Smooth muscle cell (in vitro differentiated cells): ENCODE data around the gene CYGB. TPM values are rescaled to one million over a fixed set of nuclear protein-coding genes. Genes with fewer than 3 reads are reported as not detected.

Experiments used
- DNase-seq: peaks from one replicate; lab custom pipeline; 2025; ENCODE audit not compliant: unreplicated experiment; lab: John Stamatoyannopoulos, UW
- H2AFZ ChIP-seq: fragments of 200-600 bp; sonication (generic); 2 replicates; pipeline ENCODE4 v1.6.0; 2016; ENCODE audit warnings: antibody characterized with exemption, low read depth, mild to moderate bottlenecking
- H3F3A ChIP-seq: fragments of 200-600 bp; sonication (generic); 2 replicates; pipeline ENCODE4 v1.6.0; 2017; ENCODE audit warnings: antibody characterized with exemption, low read depth
- H3K27ac ChIP-seq: fragments of 200-600 bp; sonication (generic); 2 replicates; pipeline ENCODE4 v1.5.1; 2016; ENCODE audit warnings: low read depth, mild to moderate bottlenecking
- H3K27me3 ChIP-seq: fragments of 200-600 bp; sonication (generic); 2 replicates; pipeline ENCODE4 v1.6.1; 2016; ENCODE audit warnings: low read depth, mild to moderate bottlenecking
- H3K36me3 ChIP-seq: fragments of 200-600 bp; sonication (generic); 2 replicates; pipeline ENCODE4 v1.5.1; 2016; ENCODE audit warnings: low read depth
- H3K4me1 ChIP-seq: fragments of 200-600 bp; sonication (generic); 2 replicates; pipeline ENCODE4 v1.5.1; 2016; ENCODE audit warnings: low read depth
- H3K4me2 ChIP-seq: fragments of 200-600 bp; sonication (generic); 2 replicates; pipeline ENCODE4 v1.6.0; 2016; ENCODE audit warnings: mild to moderate bottlenecking
- H3K4me3 ChIP-seq: fragments of 200-600 bp; sonication (generic); 2 replicates; pipeline ENCODE4 v1.5.1; 2016; ENCODE audit warnings: mild to moderate bottlenecking
- H3K79me2 ChIP-seq: fragments of 200-600 bp; sonication (generic); 2 replicates; pipeline ENCODE4 v1.6.0; 2016; ENCODE audit warnings: low read depth, mild to moderate bottlenecking
- H3K9ac ChIP-seq: fragments of 200-600 bp; sonication (generic); 2 replicates; pipeline ENCODE4 v1.6.0; 2016; ENCODE audit warnings: low read depth
- H3K9me3 ChIP-seq: fragments of 200-600 bp; sonication (generic); replicated peaks from 2 replicates; pipeline ENCODE4 v1.5.1; 2016; ENCODE audit warnings: low read depth
- H4K20me1 ChIP-seq: fragments of 200-600 bp; sonication (generic); 2 replicates; pipeline ENCODE4 v1.6.0; 2016; ENCODE audit warnings: low read depth
- WGBS: methylation state at CpG from one replicate; pipeline ENCODE4 v1.1.7; 2016; ENCODE audit warnings: low lambda C conversion rate; 5-methylcytosine and 5-hydroxymethylcytosine counted together
- polyA plus RNA-seq: library from polyadenylated mRNA; unstranded; fragments of >200 nt; fragmentation: Nextera tagmentation; extraction: Ambion mirVana; gene quantifications from 2 replicates; pipeline ENCODE4 v1.2.1, GENCODE V29; 2016
- total RNA-seq: library from RNA; depleted of rRNA; stranded (reverse); fragments of >200 nt; gene quantifications from 2 replicates; pipeline ENCODE4 v1.2.3, GENCODE V29; 2014
- TF ChIP-seq, protein P1 (sequence below): fragments of 200-600 bp; sonication (generic); IDR thresholded peaks from 2 replicates; pipeline ENCODE4 v1.5.1; 2017; ENCODE audit warnings: borderline replicate concordance, mild to moderate bottlenecking, antibody characterized with exemption; ENCODE audit not compliant: insufficient read depth, poor library complexity, severe bottlenecking

CYGB gene
- total and polyA plus RNA-seq, 2 experiments from 2014 or later = 13.9 to 22.2 TPM

DNA sequence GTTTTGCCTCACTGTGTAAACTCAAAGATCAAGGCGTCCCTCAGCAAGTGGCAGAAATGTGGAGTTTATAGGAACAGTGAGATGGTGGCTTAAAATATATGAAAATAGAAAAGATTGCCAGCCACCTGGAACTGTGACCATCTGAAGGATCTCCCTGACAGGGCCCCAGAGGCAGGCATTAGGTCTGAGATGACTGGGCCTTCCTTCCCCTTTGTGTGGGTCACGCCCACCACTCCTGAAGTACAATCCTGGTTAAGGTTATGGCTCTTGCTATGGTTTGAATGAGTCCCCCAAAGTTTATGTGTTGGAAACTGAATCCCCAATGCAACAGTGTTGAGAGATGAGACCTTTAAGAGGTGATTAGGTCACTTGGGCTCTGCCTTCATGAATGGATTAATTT is 41.8 kb upstream of the CYGB start:
- H3K36me3 ChIP-seq = no peaks in the 10 kb centered on the region
- H3K27ac ChIP-seq = no peak overlapping the region
- H2AFZ ChIP-seq = no peak overlapping the region
- H3K27me3 ChIP-seq = peaks cover 17% of the 10 kb centered on the region
- H3K4me1 ChIP-seq = no peaks in the 10 kb centered on the region
- no peaks in the 10 kb centered on the region for H4K20me1 ChIP-seq
- TF ChIP-seq, protein P1, sequence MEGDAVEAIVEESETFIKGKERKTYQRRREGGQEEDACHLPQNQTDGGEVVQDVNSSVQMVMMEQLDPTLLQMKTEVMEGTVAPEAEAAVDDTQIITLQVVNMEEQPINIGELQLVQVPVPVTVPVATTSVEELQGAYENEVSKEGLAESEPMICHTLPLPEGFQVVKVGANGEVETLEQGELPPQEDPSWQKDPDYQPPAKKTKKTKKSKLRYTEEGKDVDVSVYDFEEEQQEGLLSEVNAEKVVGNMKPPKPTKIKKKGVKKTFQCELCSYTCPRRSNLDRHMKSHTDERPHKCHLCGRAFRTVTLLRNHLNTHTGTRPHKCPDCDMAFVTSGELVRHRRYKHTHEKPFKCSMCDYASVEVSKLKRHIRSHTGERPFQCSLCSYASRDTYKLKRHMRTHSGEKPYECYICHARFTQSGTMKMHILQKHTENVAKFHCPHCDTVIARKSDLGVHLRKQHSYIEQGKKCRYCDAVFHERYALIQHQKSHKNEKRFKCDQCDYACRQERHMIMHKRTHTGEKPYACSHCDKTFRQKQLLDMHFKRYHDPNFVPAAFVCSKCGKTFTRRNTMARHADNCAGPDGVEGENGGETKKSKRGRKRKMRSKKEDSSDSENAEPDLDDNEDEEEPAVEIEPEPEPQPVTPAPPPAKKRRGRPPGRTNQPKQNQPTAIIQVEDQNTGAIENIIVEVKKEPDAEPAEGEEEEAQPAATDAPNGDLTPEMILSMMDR = no peak
- no peaks in the 10 kb centered on the region for H3K9me3 ChIP-seq
- H3F3A ChIP-seq = peaks cover 4% of the 10 kb centered on the region
- no peak overlapping the region for H3K4me3 ChIP-seq
- WGBS = 98% methylated on average over 2 of the region's 2 CpGs
- H3K79me2 ChIP-seq = no peaks in the 10 kb centered on the region
- no peak overlapping the region for H3K9ac ChIP-seq
- DNase-seq = no peak
- no peak overlapping the region for H3K4me2 ChIP-seq

DNA sequence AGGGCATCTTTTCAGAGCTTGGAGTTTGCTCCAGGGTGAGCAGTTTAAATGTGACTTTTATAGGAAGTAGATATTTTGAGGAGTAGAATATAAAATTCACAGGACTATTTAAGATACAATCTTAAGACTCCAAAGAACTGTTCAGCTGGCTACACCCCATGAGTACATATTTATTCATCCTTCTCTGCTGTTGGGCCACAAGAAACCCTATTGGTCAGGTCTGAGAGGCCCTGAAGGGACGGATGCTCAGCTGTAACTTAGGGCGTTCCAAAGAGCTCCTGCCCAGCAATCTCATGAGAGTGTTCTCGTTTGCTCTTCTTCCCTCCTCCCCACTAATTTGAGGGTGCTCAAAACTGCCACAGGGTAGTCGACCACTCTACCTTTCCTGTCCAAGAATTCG is 40.9 kb upstream of the CYGB start:
- H3K4me3 ChIP-seq = no peak overlapping the region
- no peak overlapping the region for H3K4me2 ChIP-seq
- no peak overlapping the region for H2AFZ ChIP-seq
- no peaks in the 10 kb centered on the region for H3K9me3 ChIP-seq
- no peaks in the 10 kb centered on the region for H3K4me1 ChIP-seq
- H3K79me2 ChIP-seq = no peaks in the 10 kb centered on the region
- H3K27ac ChIP-seq = no peak overlapping the region
- no peak overlapping the region for H3K9ac ChIP-seq
- no peaks in the 10 kb centered on the region for H4K20me1 ChIP-seq
- TF ChIP-seq, protein P1 = no peak
- WGBS = 90% methylated on average over 5 of the region's 5 CpGs
- H3K36me3 ChIP-seq = no peaks in the 10 kb centered on the region
- DNase-seq = no peak
- H3F3A ChIP-seq = peaks cover 4% of the 10 kb centered on the region
- peaks cover 9% of the 10 kb centered on the region for H3K27me3 ChIP-seq

- H3K36me3 ChIP-seq = no peaks in the 10 kb centered on the region
- no peak overlapping the region for H3K27ac ChIP-seq
- H2AFZ ChIP-seq = no peak overlapping the region
- no peaks in the 10 kb centered on the region for H3K79me2 ChIP-seq
- TF ChIP-seq, protein P1 = no peak
- H3K27me3 ChIP-seq = peaks cover 7% of the 10 kb centered on the region
- H3F3A ChIP-seq = peaks cover 4% of the 10 kb centered on the region
- no peak overlapping the region for H3K4me3 ChIP-seq
- H3K4me2 ChIP-seq = no peak overlapping the region
- DNase-seq = no peak
- no peaks in the 10 kb centered on the region for H4K20me1 ChIP-seq
- no peak overlapping the region for H3K9ac ChIP-seq
- no peaks in the 10 kb centered on the region for H3K9me3 ChIP-seq
- H3K4me1 ChIP-seq = no peaks in the 10 kb centered on the region
- WGBS = 94% methylated on average over 7 of the region's 7 CpGs
These were observed 40.4 kb upstream of the CYGB start for GRCh38 chr17:76577876-76578275.

GRCh38 chr17:76576189-76576588 is 38.7 kb upstream of the CYGB start:
- no peak overlapping the region for H2AFZ ChIP-seq
- no peak overlapping the region for H3K9ac ChIP-seq
- no peaks in the 10 kb centered on the region for H3F3A ChIP-seq
- TF ChIP-seq, protein P1 = no peak
- peaks cover 7% of the 10 kb centered on the region for H3K27me3 ChIP-seq
- no peak overlapping the region for H3K4me2 ChIP-seq
- no peaks in the 10 kb centered on the region for H3K9me3 ChIP-seq
- no peaks in the 10 kb centered on the region for H4K20me1 ChIP-seq
- H3K36me3 ChIP-seq = no peaks in the 10 kb centered on the region
- DNase-seq = no peak
- H3K4me3 ChIP-seq = no peak overlapping the region
- WGBS = 91% methylated on average over 9 of the region's 9 CpGs
- no peak overlapping the region for H3K27ac ChIP-seq
- no peaks in the 10 kb centered on the region for H3K79me2 ChIP-seq
- H3K4me1 ChIP-seq = no peaks in the 10 kb centered on the region
